ENCODE data around the gene LBP. TPM values are rescaled to one million over a fixed set of nuclear protein-coding genes. Genes with fewer than 3 reads are reported as not detected.
"Not testable (repeated sequence)": the region's sequence is repeated elsewhere in the genome, so short reads cannot be mapped to it uniquely, and the experiment has no call there.

Gene LBP
- polyA plus RNA-seq, 3 donors from 2014 or later: not detected

DNA sequence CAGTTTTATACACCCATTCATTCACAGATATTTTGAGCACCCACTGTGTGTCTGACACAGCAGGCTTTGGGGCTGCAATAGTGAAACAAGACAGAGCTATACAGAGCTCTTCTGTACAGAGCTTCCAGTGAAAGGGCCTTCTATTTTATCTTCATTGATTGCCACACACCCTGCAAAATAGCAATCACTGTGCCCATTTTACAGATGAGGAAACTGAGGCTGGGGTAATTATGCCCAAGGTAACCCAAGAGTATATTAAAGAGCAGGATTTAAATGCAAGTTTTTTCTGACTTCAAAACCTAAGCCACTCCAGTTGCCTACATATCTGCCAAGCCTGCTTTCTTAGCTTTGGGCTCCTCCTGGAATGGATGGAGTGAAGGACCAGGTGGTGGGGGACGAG lies 37.8 kb upstream of the LBP start:
- Mint-ChIP-seq H3K4me1 (peaks cover 15% of the 10 kb centered on the region in 2 donors), H3K27ac (no peak overlapping the region), H3K36me3 (no peaks in the 10 kb centered on the region), H3K4me3 (no peak overlapping the region), H3K27me3 (ENCODE audit: low read depth in 3 of 3) (peaks cover 0 to 17% (median 11%) of the 10 kb centered on the region in 3 donors), H3K9me3 (no peaks in the 10 kb centered on the region)
- no peak for DNase-seq

DNA sequence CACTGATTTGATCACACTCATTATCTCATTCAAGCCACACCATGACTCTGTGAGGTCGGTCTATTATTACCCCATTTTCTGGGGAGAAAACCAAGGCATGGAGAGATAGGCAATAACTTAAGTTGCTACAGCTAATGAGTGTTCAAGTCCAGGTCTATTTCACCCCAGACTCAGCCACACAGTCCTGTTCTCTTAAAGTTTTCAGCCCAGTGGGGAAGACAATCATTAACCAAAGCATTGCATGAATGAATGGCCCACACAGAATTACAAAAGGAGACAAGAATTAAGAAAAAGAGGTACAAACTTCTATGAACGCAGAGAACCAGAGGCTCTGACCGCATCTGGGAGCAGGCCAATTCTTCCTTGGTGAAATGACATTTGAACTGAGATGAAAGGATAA lies 35.2 kb upstream of the LBP start:
- no peak for DNase-seq
- Mint-ChIP-seq H3K9me3 (no peaks in the 10 kb centered on the region), H3K27me3 (ENCODE audit: low read depth in 3 of 3) (peaks cover 0 to 17% (median 11%) of the 10 kb centered on the region in 3 donors), H3K27ac (no peak overlapping the region), H3K4me1 (no peaks in the 10 kb centered on the region), H3K36me3 (no peaks in the 10 kb centered on the region), H3K4me3 (no peak overlapping the region)

DNA sequence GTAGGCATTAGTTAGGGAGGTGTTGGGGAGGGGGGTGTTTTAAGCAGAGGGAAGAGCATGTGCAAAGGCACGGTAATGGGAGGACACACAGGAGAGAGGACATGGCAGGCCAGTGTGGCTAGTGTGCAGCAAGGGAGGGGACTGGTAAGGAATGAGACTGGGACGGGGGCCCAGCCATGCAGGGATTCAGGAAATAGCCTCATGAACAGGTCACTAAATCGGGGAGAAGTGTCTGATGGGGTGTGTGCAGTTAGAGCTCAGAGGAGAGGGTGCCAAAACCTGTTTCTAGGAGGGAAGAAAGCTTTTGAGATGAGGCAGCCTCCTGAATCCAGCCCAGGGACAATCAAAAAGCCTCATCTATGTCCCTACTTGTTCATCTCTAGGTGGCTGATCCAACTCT lies 34.8 kb upstream of the LBP start:
- Mint-ChIP-seq H3K9me3 (no peaks in the 10 kb centered on the region), H3K36me3 (no peaks in the 10 kb centered on the region), H3K4me1 (no peaks in the 10 kb centered on the region), H3K27ac (no peak overlapping the region), H3K27me3 (ENCODE audit: low read depth in 3 of 3) (peaks cover 0 to 16% (median 9%) of the 10 kb centered on the region in 3 donors), H3K4me3 (no peak overlapping the region)
- no peak for DNase-seq

DNA sequence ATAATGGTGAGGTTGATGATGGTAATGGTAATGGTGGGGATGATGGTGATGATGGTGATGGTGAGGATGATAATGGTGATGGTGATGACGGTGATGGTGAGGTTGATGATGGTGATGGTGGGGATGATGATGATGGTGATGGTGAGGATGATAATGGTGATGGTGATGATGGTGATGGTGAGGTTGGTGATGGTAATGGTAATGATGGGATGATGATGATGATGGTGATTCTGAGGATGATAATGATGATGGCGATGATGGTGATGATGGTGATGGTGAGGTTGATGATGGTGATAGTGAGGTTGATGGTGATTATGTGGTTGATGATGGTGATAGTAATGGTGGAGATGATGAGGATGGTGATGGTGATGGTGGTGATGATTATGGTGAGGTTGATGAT lies 32.6 kb upstream of the LBP start:
- Mint-ChIP-seq H3K27ac (no peak overlapping the region), H3K9me3 (no peaks in the 10 kb centered on the region), H3K4me1 (no peaks in the 10 kb centered on the region), H3K4me3 (no peak overlapping the region), H3K36me3 (no peaks in the 10 kb centered on the region), H3K27me3 (ENCODE audit: low read depth in 3 of 3) (peaks cover 0 to 17% (median 9%) of the 10 kb centered on the region in 3 donors)
- no peak for DNase-seq

- H3K36me3 Mint-ChIP-seq, DNase-seq, H3K4me3 Mint-ChIP-seq, H3K9me3 Mint-ChIP-seq, H3K27ac Mint-ChIP-seq, H3K4me1 Mint-ChIP-seq: not testable (repeated sequence)
- H3K27me3 Mint-ChIP-seq (ENCODE audit: low read depth in 3 of 3): peaks cover 0 to 17% (median 8%) of the 10 kb centered on the region in 3 donors
Observed at GRCh38 chr20:38314350-38314749, 31.9 kb upstream of the LBP start.

- Mint-ChIP-seq H3K9me3 (no peaks in the 10 kb centered on the region), H3K27ac (no peak overlapping the region), H3K4me1 (no peaks in the 10 kb centered on the region), H3K4me3 (no peak overlapping the region), H3K27me3 (ENCODE audit: low read depth in 3 of 3) (peaks cover 0 to 23% (median 11%) of the 10 kb centered on the region in 3 donors), H3K36me3 (no peaks in the 10 kb centered on the region)
- DNase-seq: no peak
Observed at GRCh38 chr20:38315290-38315966, 30.9 kb upstream of the LBP start.

GRCh38 chr20:38316341-38316740 lies 29.9 kb upstream of the LBP start:
- H3K9me3 Mint-ChIP-seq: no peaks in the 10 kb centered on the region
- H3K4me1 Mint-ChIP-seq: no peaks in the 10 kb centered on the region
- DNase-seq: no peak
- peaks cover 0 to 24% (median 8%) of the 10 kb centered on the region in 3 donors for H3K27me3 Mint-ChIP-seq (ENCODE audit: low read depth in 3 of 3)
- no peak overlapping the region for H3K4me3 Mint-ChIP-seq
- no peaks in the 10 kb centered on the region for H3K36me3 Mint-ChIP-seq
- no peak overlapping the region for H3K27ac Mint-ChIP-seq

GRCh38 chr20:38317422-38317821 lies 28.9 kb upstream of the LBP start:
- peaks cover 0 to 20% (median 7%) of the 10 kb centered on the region in 3 donors for H3K27me3 Mint-ChIP-seq (ENCODE audit: low read depth in 3 of 3)
- H3K27ac Mint-ChIP-seq: no peak overlapping the region
- H3K9me3 Mint-ChIP-seq: no peaks in the 10 kb centered on the region
- no peaks in the 10 kb centered on the region for H3K4me1 Mint-ChIP-seq
- H3K4me3 Mint-ChIP-seq: no peak overlapping the region
- DNase-seq: no peak
- H3K36me3 Mint-ChIP-seq: no peaks in the 10 kb centered on the region

GRCh38 chr20:38320221-38320620 lies 26.1 kb upstream of the LBP start:
- DNase-seq: no peak
- Mint-ChIP-seq H3K9me3 (no peaks in the 10 kb centered on the region), H3K4me1 (no peaks in the 10 kb centered on the region), H3K36me3 (no peaks in the 10 kb centered on the region), H3K4me3 (no peak overlapping the region), H3K27me3 (ENCODE audit: low read depth in 3 of 3) (peaks cover 0 to 20% (median 7%) of the 10 kb centered on the region in 3 donors), H3K27ac (no peak overlapping the region)

DNA sequence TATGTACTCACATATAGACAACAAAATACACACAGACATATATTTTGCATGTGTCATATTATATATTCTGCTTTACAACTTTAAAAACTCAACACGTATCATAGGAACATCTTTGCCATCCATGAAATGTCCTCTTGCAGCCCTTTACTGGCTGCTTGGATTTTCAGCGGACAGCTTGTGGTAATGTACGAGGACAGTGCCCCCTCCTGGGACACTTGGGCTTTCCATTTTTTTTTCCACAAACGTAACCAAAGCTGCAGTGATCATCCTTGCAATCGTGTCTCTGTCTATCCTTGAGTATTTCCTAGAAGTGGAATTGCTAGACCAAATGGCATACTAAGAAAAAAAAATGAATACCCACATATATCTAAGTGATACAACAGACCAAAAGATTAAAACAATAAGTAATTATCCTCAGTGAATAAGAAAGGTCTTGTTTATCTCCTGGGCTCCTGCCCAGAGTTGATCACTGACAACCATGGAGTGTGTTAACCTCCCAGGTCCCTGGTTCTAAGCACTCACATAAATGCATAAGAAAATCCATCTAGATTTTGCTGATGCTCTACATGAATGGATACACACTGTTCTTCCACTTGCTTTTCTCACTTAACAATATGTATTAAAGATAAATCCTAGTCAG lies 24.2 kb upstream of the LBP start:
- H3K4me1 Mint-ChIP-seq: no peaks in the 10 kb centered on the region
- H3K4me3 Mint-ChIP-seq: no peak overlapping the region
- H3K27ac Mint-ChIP-seq: no peak overlapping the region
- H3K36me3 Mint-ChIP-seq: no peaks in the 10 kb centered on the region
- H3K9me3 Mint-ChIP-seq: no peaks in the 10 kb centered on the region
- peaks cover 2 to 18% (median 4%) of the 10 kb centered on the region in 3 donors for H3K27me3 Mint-ChIP-seq (ENCODE audit: low read depth in 3 of 3)
- no peak for DNase-seq

GRCh38 chr20:38324159-38324558 lies 22.1 kb upstream of the LBP start:
- Mint-ChIP-seq H3K27me3 (ENCODE audit: low read depth in 3 of 3) (peaks cover 4 to 9% (median 6%) of the 10 kb centered on the region in 3 donors), H3K9me3 (no peaks in the 10 kb centered on the region), H3K36me3 (no peaks in the 10 kb centered on the region), H3K27ac (no peak overlapping the region), H3K4me1 (no peaks in the 10 kb centered on the region), H3K4me3 (no peak overlapping the region)
- no peak for DNase-seq

DNA sequence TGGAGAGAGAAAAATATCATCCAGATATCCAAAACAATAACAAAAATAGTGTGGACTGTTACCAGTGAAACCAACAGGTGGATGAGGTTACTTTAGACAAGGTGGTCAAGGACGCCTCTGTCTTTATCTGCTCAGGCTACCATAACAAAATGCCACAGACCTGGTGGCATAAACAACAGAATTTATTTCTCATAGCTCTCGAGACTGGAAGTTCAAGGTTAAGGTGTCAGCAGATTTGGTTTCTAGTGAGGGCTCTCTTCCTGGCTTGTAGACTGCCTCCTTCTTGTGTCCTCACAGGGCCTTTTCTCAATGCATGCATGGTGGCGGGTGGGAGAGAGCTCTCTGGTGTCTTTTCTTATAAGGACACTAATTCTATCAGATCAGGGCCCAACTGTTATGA lies 21.1 kb upstream of the LBP start:
- no peak overlapping the region for H3K27ac Mint-ChIP-seq
- DNase-seq: no peak
- H3K4me3 Mint-ChIP-seq: no peak overlapping the region
- no peaks in the 10 kb centered on the region for H3K9me3 Mint-ChIP-seq
- no peaks in the 10 kb centered on the region for H3K4me1 Mint-ChIP-seq
- peaks cover 2 to 8% (median 4%) of the 10 kb centered on the region in 3 donors for H3K27me3 Mint-ChIP-seq (ENCODE audit: low read depth in 3 of 3)
- no peaks in the 10 kb centered on the region for H3K36me3 Mint-ChIP-seq

DNA sequence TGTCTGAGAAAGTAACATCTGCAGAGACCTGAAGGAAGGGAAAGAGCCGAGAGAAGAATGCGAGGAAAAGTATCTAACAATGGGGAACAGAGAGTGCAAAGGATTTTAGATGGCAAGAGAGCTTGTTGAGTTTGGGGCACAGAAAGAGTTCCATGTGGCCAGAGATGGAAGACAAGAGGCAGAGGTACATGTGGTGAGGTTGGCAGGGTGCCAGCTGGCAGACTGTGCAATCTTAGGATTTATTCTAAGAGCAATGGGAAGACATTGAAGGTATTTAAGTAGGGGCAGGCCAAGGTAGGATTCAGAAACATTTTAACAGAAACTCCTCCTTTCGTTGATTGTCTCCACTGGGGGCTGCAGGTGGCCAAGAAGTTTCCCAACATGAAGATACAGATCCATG lies 20.4 kb upstream of the LBP start:
- H3K27me3 Mint-ChIP-seq (ENCODE audit: low read depth in 3 of 3): peaks cover 2 to 11% (median 4%) of the 10 kb centered on the region in 3 donors
- H3K27ac Mint-ChIP-seq: no peak overlapping the region
- H3K9me3 Mint-ChIP-seq: no peaks in the 10 kb centered on the region
- no peak for DNase-seq
- no peak overlapping the region for H3K4me3 Mint-ChIP-seq
- no peaks in the 10 kb centered on the region for H3K36me3 Mint-ChIP-seq
- no peaks in the 10 kb centered on the region for H3K4me1 Mint-ChIP-seq

DNA sequence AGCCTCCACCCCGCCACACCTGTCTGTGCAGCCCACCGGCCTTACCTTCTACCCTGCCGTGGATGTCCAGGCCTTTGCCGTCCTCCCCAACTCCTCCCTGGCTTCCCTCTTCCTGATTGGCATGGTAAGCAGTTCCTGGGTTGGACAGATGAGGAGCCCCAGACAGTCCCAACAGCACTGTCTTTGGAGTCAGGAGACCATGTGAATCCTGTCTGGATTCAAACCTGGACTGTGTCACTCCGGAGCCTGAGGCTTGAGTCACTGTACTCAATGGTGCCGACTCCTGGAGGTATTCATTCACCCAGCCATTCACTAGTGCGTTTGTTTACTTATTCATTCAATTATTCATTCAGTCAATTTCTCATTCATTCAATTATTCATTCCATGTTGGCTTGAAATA lies 20.0 kb upstream of the LBP start:
- Mint-ChIP-seq H3K27me3 (ENCODE audit: low read depth in 3 of 3) (peaks cover 2 to 11% (median 4%) of the 10 kb centered on the region in 3 donors), H3K9me3 (no peaks in the 10 kb centered on the region), H3K4me3 (no peak overlapping the region), H3K4me1 (no peaks in the 10 kb centered on the region), H3K36me3 (no peaks in the 10 kb centered on the region), H3K27ac (no peak overlapping the region)
- no peak for DNase-seq

DNA sequence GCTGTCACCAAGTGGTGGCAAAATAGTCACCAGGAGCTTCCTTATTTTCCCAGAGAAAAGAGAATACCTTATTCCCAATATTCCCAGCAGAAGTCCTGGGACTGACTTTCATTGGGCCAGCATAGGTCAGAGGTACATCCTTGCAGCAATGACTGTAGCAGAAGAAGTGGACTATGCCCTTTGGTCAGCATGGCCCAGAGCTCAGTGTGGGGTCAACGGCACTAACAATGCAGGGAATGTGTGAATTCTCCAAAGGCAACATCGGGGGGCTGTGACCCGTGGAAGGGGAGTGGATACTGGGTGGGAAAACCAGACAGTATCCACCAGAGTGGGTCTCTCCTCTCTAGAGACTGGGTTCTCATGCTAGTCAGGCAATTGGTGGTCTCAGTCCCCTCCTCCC lies 15.6 kb upstream of the LBP start:
- Mint-ChIP-seq H3K9me3 (no peaks in the 10 kb centered on the region), H3K27me3 (ENCODE audit: low read depth in 3 of 3) (peaks cover 2 to 15% (median 5%) of the 10 kb centered on the region in 3 donors), H3K36me3 (no peaks in the 10 kb centered on the region), H3K4me3 (no peak overlapping the region), H3K27ac (no peak overlapping the region), H3K4me1 (no peaks in the 10 kb centered on the region)
- no peak for DNase-seq
